ENCODE measurements around the gene ZNF436.

GRCh38 chr1:23397908-23398307 lies 28.3 kb upstream of the ZNF436 start:
- no peak for TF ChIP-seq TAF1 (IDR thresholded peaks at IDR 0.05; ENCODE audit: borderline replicate concordance, insufficient read depth, low read length)
- TF ChIP-seq SIN3A (IDR thresholded peaks at IDR 0.05; ENCODE audit: borderline replicate concordance, insufficient read depth, low read length): no peak
- no peak for TF ChIP-seq REST (IDR thresholded peaks at IDR 0.05; ENCODE audit: insufficient read depth in 1 of 2, low read depth in 2 of 2, low read length in 2 of 2)
- TF ChIP-seq POLR2AphosphoS5 (IDR thresholded peaks at IDR 0.05; ENCODE audit: low read depth, low read length): no peak
